ENCODE data around the gene BCL2. TPM values are rescaled to one million over a fixed set of nuclear protein-coding genes. Genes with fewer than 3 reads are reported as not detected.
A peak's percentile ranks its signal among the peaks of the same experiment; 100 is the strongest.

BCL2 gene
- total RNA-seq, 1 donor from 2014 or later: 9.3 TPM

- DNase-seq (ENCODE audit: low spot score in 2 of 2, unreplicated experiment in 2 of 2): no peak
- H3K4me1 Mint-ChIP-seq: peaks cover 53% of the 10 kb centered on the region
- H3K4me3 Mint-ChIP-seq: no peak overlapping the region
- peak overlapping the region; percentile 59 for H3K27ac Mint-ChIP-seq
- peaks cover 8% of the 10 kb centered on the region for H3K27me3 Mint-ChIP-seq (ENCODE audit: low read depth)
- no peaks in the 10 kb centered on the region for H3K9me3 Mint-ChIP-seq
- TF ChIP-seq, protein P1, sequence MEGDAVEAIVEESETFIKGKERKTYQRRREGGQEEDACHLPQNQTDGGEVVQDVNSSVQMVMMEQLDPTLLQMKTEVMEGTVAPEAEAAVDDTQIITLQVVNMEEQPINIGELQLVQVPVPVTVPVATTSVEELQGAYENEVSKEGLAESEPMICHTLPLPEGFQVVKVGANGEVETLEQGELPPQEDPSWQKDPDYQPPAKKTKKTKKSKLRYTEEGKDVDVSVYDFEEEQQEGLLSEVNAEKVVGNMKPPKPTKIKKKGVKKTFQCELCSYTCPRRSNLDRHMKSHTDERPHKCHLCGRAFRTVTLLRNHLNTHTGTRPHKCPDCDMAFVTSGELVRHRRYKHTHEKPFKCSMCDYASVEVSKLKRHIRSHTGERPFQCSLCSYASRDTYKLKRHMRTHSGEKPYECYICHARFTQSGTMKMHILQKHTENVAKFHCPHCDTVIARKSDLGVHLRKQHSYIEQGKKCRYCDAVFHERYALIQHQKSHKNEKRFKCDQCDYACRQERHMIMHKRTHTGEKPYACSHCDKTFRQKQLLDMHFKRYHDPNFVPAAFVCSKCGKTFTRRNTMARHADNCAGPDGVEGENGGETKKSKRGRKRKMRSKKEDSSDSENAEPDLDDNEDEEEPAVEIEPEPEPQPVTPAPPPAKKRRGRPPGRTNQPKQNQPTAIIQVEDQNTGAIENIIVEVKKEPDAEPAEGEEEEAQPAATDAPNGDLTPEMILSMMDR (IDR thresholded peaks at IDR 0.05; ENCODE audit: unreplicated experiment): no peak
- no peaks in the 10 kb centered on the region for H3K36me3 Mint-ChIP-seq
Observed at GRCh38 chr18:63159590-63159989, 160.0 kb downstream of the BCL2 start.

GRCh38 chr18:63158676-63159291 is 160.8 kb downstream of the BCL2 start:
- Mint-ChIP-seq H3K4me3 (no peak overlapping the region), H3K36me3 (no peaks in the 10 kb centered on the region), H3K27ac (peak overlapping the region; percentile 78), H3K4me1 (peaks cover 53% of the 10 kb centered on the region), H3K27me3 (ENCODE audit: low read depth) (peaks cover 16% of the 10 kb centered on the region), H3K9me3 (no peaks in the 10 kb centered on the region)
- DNase-seq (ENCODE audit: low spot score in 2 of 2, unreplicated experiment in 2 of 2): no peak
- TF ChIP-seq, protein P1 (IDR thresholded peaks at IDR 0.05; ENCODE audit: unreplicated experiment): no peak

DNA sequence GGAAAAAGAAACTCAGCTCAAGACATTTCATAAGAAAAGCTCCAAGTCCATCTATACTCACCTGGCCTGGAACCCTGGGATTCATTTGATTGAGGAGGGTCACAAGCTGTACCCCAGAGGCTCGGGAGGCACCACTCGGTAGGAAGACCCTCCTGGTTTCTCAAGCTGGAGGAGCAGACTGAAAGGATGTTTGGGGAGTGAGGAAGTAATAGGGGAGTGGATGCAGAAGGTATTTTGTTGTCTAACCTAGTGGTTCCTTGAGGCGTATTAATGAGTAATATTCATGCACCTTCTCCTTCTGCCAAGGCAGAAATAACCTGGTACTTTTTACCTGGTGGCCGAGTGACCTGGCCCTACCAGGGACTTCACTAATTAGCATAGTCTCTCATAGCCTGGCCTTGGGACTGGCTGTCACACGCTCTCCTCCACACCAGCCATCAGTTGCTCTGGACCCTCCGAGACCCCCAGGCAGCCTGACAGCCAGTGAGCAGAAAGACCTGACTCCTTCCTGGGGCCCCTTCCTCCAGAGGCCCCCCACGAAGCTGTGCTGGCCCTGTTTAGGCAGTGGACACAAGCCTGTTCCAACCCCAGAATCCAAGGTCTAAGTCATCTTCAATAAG is 161.4 kb downstream of the BCL2 start:
- Mint-ChIP-seq H3K4me1 (peaks cover 53% of the 10 kb centered on the region), H3K27ac (no peak overlapping the region), H3K27me3 (ENCODE audit: low read depth) (peaks cover 23% of the 10 kb centered on the region), H3K36me3 (no peaks in the 10 kb centered on the region), H3K9me3 (no peaks in the 10 kb centered on the region), H3K4me3 (no peak overlapping the region)
- DNase-seq (ENCODE audit: low spot score in 2 of 2, unreplicated experiment in 2 of 2): no peak
- TF ChIP-seq, protein P1 (IDR thresholded peaks at IDR 0.05; ENCODE audit: unreplicated experiment): no peak

DNA sequence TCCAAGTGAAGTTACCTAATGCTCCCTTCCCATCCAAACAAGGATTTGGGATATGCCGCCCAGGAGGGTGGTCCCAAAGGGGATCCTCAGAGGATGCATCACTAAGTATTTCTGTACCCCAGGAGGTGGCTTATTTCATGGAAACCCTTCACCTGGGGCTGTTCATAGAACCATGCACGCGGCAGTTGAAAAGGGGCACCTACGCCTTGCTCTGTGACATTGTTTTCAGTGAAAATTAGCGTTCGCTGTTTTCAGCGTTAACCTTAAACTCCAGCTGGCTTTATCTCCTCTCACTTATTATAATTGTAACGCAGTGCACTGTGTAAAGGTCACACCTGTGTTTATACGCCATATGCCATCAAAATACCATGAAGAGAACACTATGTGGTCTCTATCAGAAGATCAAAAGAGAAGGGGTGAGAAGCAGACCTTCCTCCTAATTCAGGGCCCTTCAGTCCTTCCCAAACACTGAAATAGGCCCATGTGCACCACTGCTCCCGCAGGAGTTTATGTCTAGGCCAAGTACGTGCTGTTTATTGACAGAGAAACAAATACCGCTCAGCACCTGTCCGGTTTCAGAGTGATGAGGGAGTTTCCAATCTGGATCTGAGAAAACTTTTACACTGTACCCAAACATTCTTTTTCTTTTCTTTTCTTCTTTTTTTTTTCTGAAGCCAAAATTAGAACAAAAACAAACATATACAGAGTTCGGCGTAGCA is 162.1 kb downstream of the BCL2 start:
- H3K27ac Mint-ChIP-seq: no peak overlapping the region
- no peak overlapping the region for H3K4me3 Mint-ChIP-seq
- TF ChIP-seq, protein P1 (IDR thresholded peaks at IDR 0.05; ENCODE audit: unreplicated experiment): no peak
- H3K27me3 Mint-ChIP-seq (ENCODE audit: low read depth): peaks cover 25% of the 10 kb centered on the region
- H3K9me3 Mint-ChIP-seq: no peaks in the 10 kb centered on the region
- H3K4me1 Mint-ChIP-seq: peaks cover 52% of the 10 kb centered on the region
- H3K36me3 Mint-ChIP-seq: no peaks in the 10 kb centered on the region
- no peak for DNase-seq (ENCODE audit: low spot score in 2 of 2, unreplicated experiment in 2 of 2)

DNA sequence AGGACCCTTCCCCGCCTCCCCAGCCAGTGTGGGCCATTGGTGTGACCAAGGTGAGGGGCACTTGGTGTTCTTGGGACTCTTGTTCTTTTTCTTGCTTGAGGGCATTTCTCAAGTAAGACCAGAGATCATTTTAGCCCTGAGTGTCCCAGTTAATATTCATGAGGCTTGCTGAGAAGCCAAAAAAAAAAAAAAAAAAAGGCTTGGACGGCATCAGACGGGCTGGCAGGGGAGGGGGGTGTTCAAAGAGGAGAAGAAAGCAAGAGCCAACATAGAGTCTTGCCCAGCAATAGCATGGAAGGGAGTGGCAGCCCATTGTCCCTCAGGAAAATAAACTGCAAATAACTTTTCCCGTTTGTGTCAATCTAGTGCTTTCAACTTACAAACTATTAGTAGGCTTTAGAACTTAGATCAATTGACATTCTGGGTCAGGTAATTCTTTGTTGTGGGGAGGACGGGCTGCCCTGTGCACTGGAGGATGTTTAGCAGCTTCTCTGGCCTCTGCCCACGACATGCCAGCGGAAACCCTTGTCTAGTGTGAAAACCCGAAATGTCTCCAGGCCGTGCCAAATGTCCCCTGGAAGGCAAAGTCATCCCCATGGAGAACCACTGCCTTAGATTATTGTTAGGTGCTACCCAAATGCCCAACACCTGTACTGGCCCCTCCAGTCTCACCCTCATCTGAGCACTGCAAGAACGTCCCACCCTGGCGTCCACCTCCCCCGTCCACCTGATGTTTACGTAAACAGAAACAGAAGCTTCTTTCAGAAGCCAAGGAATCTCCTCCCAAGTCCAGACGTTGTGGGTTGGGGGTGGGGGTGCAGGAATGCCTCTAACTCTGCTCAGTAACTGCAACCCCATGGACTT is 163.4 kb downstream of the BCL2 start:
- Mint-ChIP-seq H3K4me3 (no peak overlapping the region), H3K4me1 (peaks cover 40% of the 10 kb centered on the region), H3K9me3 (no peaks in the 10 kb centered on the region), H3K27me3 (ENCODE audit: low read depth) (peaks cover 25% of the 10 kb centered on the region), H3K36me3 (no peaks in the 10 kb centered on the region), H3K27ac (no peak overlapping the region)
- TF ChIP-seq, protein P1 (IDR thresholded peaks at IDR 0.05; ENCODE audit: unreplicated experiment): no peak
- no peak for DNase-seq (ENCODE audit: low spot score in 2 of 2, unreplicated experiment in 2 of 2)

Measured in mesothelial cell of epicardium (in vitro differentiated cells).